GM18526 (cell line): ENCODE data around the gene CDCP1.
A peak's percentile ranks its signal among the peaks of the same experiment; 100 is the strongest.

Source experiments
- POLR2A ChIP-seq: IDR thresholded peaks from 3 replicates; pipeline ENCODE4 v1.6.1; 2011; ENCODE audit not compliant: insufficient read length; ENCODE audit errors: extremely low read depth

Gene CDCP1, protein sequence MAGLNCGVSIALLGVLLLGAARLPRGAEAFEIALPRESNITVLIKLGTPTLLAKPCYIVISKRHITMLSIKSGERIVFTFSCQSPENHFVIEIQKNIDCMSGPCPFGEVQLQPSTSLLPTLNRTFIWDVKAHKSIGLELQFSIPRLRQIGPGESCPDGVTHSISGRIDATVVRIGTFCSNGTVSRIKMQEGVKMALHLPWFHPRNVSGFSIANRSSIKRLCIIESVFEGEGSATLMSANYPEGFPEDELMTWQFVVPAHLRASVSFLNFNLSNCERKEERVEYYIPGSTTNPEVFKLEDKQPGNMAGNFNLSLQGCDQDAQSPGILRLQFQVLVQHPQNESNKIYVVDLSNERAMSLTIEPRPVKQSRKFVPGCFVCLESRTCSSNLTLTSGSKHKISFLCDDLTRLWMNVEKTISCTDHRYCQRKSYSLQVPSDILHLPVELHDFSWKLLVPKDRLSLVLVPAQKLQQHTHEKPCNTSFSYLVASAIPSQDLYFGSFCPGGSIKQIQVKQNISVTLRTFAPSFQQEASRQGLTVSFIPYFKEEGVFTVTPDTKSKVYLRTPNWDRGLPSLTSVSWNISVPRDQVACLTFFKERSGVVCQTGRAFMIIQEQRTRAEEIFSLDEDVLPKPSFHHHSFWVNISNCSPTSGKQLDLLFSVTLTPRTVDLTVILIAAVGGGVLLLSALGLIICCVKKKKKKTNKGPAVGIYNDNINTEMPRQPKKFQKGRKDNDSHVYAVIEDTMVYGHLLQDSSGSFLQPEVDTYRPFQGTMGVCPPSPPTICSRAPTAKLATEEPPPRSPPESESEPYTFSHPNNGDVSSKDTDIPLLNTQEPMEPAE

DNA sequence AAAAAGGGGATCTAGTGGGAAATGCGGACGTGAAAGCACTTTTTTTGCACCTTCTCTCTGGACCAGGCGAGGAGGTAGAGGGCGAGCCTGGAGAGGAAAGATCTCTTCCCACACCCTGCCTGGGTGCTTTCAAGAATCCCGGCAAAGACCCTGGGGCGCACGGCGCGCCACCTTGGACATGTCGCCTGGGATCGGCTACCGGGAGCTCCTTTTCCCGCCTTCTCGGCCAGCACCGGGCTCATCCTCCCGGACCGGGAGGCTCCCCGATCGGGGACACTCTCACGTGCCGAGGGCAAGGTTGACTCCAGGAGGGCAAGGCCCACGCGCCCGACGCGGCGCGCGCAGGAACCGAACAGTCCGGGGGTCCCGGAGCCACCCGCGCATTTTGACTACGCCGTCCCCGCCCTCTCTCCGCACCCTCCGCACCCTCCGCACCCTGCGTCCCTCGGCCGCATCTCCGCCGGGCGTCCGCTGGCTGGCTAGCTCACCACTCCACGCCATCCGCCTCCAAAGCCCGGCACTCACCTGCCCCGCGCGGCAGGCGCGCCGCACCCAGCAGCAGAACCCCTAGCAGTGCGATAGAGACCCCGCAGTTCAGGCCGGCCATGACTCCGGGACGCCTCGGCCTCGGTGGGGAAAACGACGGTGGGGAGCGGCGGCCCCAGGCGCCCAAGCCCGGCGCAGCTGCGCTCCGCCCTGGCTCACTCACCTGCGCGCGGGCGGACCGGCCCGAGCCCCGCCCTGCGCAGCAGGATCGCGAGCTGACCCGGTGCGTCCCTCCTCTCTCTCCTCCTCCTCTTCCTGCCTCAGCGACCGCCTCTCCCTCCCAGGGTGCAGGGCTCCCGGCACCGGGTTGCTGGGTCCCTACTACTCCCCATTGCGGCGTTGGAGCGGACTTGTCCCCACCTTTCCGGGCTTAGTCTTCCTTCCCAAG lies at the start of gene CDCP1:
CDCP1 (minus strand) TSS at position 698 of the 934 bp plus-strand sequence; CDS start at position 607, 91 bp downstream.
- peak; percentile 29 for TF ChIP-seq POLR2A

DNA sequence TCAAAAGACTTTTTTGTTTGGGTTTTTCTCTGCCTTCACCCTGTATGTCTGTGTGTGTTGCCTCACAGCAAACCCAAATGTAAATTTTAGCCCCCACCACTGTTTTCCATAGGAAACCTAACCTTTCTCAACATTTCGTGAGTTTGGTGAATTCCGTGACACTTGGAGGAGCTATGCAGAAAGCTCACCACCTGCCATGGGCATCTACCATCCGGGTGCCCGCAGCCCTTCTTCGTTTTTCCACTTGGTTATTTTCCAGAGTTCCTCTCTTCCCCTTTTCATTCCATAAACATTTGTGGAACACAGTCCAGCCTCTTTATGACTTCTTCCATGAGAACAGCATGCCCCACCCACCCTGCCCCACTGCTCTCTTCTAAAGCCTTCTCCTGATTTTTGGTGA lies 48.6 kb upstream of the CDCP1 start:
- no peak for TF ChIP-seq POLR2A

DNA sequence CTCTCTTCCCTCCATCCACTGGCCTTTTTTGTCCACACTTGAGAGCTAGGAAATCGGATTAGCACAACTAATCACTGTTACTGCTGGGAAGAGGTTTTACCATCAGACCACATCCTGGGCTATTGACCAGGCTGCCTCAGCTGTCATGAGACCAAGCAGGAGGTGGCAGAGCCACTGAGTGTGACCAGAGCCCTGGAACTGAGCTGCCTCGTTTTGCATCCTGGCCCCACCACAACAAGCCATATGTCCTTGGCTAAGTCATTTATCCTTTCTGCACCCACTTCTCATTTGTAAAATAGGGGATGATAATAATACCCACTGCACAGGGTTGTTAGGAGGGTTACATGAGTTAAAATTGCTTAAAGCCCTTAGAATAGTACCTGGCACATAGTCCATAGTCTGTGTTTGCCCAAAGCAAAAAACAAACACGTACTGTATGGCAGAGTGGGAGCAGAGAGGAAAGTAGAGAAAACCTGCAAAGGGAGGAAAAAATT lies 45.8 kb upstream of the CDCP1 start:
- TF ChIP-seq POLR2A = no peak

DNA sequence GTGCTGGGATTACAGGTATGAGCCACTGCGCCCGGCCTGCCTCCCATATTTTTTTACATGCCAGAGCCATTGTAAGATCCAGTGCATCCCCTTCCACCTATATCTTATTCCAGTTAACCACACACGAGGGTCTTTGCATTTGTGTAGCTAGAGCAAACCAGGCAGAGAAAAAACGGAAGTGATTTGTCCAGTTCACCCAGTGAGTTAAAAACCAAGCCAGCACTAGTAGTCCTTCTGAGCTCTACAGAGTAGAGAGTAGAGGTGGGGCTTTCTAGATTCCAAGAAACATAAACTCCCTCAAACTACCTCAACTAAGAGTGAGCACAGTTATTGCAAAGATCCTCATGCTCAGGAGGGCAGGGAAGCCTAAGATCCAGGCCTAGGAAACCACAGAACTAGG lies 45.2 kb upstream of the CDCP1 start:
- TF ChIP-seq POLR2A = no peak

DNA sequence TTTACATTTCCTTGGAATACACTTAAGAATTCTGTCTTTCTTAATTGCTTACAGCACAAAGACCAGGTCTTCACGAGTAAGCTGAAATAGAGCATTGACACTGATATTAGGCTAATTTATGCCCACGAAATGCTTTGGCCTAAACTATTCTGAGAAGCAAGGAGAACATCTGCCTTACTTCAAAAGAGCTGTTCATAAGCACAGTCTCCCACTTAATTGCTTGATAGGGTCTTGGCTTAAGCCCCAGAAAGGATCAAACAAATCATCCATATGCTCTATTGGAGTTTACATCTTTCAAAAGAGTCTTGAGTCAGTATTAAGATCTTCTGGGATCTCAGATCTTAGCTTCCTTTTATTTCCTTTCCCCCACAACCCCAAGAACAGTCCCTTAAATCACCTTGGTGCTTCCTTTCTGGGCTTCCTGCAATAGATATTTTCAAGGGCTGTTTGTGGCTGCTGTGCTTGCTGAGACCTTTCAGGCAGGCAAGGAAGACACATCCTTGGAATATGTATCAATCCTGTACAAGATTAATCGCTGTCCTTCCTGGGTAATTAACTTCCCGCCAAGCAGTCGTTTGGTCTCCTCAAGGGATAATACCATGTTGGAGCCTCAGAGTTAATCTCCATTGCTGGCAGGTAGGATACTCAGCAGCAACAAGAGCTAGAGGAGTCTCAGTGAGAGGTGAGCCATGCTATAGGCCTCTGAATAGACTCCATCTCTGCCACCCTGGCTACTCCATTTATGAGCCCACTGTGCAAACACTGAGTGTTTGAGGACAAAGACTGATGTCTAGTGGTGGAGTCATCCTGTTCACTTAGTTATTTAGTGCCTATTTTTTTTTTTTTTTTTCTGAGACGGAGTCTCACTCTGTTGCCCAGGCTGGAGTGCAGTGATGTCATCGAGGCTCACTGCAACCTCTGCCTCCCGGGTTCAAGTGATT lies 42.8 kb upstream of the CDCP1 start:
- TF ChIP-seq POLR2A = no peak

DNA sequence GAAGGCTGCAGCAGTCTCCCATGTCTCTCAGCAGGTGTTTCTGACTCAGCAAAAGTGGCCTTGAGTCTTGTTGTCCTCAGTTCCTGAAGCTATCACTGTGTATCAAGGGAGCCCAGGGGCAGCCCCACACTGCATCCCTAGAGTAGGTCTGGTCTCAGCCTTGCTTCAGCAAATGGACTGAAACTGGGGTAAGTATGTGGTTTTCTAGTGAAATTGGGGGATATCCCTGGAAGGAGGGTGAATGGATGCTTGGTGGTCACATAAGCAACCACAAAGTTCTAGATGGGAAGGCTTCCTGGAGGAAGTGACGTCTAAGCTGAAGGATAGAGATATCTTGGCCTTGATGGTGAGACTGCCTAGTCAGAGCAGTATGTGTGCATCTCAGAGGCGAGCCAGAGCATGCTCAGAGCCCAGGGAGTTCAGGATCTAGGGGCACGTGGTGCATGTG lies 41.5 kb upstream of the CDCP1 start:
- TF ChIP-seq POLR2A = no peak

DNA sequence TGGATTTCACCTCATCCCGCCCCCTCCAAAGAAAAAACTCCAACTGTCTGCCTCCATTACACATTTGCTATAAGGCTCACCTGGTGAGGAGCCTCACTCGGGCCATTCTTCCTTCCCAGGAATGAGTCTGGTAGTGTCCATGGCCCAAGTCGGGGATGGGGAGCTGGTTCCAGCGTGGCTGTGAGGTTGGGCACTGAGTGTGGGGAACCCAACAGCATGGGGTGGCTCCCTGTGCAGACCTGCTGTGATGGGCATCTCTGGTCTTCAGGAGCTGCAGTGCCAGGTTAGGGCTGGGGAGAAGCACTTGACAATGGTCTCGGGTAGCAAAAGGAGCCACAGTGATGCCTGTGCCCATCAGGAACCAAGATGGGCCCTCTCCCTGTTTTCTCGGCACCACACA lies 40.7 kb upstream of the CDCP1 start:
- no peak for TF ChIP-seq POLR2A

DNA sequence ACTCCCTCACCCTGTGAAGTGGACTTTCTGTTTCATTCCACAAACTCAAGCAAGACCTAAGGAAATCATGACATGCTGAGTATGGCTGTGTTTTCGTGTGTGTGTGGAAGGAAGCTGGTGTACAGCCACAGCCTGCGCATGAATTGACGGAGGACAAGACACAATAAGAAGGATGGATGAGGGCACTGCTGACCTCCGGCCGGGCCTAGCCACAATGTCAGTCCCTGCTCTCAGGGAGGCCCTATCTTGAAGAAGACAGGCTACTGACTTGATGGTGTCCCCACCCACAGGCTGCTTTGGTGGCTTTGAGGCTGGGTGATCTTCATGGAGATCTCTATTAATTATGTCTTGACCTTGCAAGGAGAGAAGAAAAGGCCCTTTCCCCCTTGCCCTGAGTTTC lies 39.3 kb upstream of the CDCP1 start:
- TF ChIP-seq POLR2A = no peak

DNA sequence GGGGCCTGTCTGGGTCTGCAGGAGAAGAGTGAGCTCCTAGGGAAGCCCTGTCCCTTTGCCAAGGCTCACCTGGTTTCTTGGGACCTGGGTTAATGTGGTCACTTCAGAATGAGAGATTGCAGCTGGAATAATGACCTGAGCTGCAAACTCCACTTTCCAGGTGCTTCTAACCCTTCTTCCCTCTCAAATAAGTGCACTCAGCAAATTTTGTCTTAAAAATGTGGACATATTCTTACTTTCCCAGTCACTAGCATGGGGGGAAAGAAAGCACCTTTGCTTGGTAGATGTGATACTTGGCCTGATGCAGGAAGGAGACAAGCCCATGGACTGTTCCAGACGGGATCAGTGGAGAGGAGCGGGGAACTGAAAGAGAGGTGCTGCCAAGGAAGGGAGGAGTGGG lies 38.9 kb upstream of the CDCP1 start:
- no peak for TF ChIP-seq POLR2A

DNA sequence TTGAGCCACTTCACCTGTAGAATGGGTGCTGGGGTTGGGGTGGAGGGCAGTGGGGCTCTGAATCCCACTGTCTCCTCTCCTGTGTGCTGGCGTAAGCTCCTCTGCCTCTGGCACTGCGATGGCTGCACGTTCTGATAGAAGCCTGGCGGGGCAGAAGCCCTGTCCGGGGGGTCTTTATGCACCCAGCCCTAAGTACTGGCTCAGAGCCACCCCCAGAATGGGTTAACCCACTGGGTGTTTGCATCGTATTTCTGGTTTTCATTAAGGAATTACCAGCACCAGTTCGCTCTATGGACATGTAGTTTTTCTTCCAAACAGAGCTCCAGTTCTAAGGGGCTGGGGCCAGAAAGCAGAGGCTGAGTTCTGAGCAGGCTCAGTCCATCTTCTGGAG lies 37.7 kb upstream of the CDCP1 start:
- TF ChIP-seq POLR2A = no peak

DNA sequence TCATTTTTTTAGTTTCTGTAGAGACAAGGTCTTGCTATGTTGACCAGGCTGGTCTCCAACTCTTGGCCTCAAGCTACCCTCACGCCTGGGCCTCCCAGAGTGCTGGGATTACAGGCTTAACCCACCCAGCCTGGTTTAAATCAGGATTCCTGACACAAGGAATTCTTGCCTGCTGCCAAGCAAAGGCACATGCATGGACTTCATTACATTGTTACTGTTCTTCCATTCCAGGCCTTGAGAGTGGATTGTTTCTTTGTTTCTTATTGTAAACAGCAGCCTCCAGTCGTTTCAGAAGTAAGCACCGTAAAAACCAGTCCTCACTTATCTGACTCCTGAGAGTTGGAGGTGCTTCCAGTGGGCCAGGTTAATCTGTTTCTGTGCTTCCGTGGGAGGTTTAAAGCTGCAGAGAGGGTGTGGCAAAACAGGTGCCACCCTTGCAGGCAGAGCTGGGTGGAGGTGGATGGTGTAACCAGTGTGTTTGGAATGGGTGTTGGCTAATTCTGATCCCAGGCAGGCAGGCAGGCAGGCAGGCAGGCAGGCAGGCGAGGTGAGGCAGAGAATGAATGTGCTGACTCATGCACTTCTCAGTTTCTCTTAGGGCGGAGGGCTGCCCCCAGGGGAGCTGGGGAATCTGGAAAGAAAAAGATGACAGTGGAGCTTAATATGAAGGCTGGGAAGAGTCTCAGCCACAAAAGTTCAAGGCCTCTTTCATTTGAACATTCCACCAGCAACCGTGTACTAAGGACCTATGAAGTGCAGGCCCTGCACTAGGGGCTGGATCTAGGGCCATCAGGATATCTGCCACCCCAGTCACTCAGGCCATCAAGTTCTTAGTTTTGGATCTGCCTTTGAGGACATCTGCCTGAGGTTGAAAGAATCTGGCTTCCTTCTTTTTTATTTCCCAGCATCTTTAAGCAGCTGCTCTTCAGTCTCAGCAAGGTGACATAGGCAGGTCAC lies 37.0 kb upstream of the CDCP1 start:
- TF ChIP-seq POLR2A = no peak

DNA sequence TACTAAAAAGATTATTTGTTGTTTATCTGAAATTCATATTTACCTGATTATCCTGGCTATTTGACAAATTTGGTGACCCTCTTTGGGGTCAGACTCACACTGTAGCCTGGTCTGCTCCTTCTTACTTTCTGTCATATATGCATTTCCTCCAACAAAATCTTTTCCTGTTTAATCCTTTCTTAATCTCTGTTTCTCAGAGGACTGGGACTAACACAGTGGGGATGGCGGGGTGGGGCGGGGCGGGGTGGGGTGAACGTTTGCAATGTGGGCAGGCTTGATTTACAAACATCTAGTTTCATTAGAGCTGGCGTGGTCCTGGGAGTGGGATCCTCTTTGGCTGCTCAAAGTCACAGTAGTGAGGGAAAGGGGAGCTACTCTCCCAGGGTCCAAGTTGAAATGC lies 35.3 kb upstream of the CDCP1 start:
- no peak for TF ChIP-seq POLR2A

DNA sequence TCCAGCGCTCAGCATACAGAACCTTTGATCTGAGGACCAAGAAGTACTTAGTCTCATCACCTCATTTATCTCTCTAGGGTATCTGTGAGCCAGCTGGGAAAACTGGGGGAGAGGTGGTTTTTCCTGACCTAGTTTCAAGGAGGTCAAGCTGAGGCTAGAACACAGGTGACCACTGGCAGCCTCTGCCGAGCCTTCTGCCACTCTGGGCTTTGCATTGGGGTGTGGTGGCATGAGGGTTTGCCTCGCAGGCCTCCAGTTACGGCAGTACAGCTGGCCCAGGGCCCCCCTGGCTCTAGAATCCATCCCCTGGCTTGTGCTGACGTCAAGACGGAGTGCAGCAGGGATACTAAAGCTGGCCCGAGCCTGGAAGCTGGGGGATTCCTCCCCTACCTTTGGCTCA lies 34.7 kb upstream of the CDCP1 start:
- no peak for TF ChIP-seq POLR2A
